SK-N-SH treated with all-trans-retinoic acid at 6 μM for 48 hours (cell line): ENCODE results near the gene KLK6.

Experiments
- ESRRG ChIP-seq: fragments of 250-450 bp; sonication (Bioruptor Pico); IDR thresholded peaks from 2 replicates; pipeline ENCODE4 v1.6.1; 2021; ENCODE audit warnings: mild to moderate bottlenecking
- GLIS3 ChIP-seq: fragments of 250-450 bp; sonication (Bioruptor Pico); IDR thresholded peaks from 2 replicates; pipeline ENCODE4 v1.5.0; 2020; ENCODE audit warnings: mild to moderate bottlenecking, moderate library complexity
- PATZ1 ChIP-seq: fragments of 250-450 bp; sonication (Bioruptor Pico); IDR thresholded peaks from 2 replicates; pipeline ENCODE4 v1.8.0; 2020; ENCODE audit warnings: mild to moderate bottlenecking, moderate library complexity, borderline replicate concordance
- POU6F1 ChIP-seq: fragments of 250-450 bp; sonication (Bioruptor Pico); IDR thresholded peaks from 2 replicates; pipeline ENCODE4 v1.8.0; 2021; ENCODE audit warnings: low read depth, mild to moderate bottlenecking, moderate library complexity, borderline replicate concordance
- RARB ChIP-seq: fragments of 250-450 bp; sonication (Bioruptor Pico); IDR thresholded peaks from 2 replicates; pipeline ENCODE4 v1.8.0; 2021; ENCODE audit warnings: mild to moderate bottlenecking, moderate library complexity
- ZNF70 ChIP-seq: fragments of 450-650 bp; formaldehyde crosslinking; IDR thresholded peaks from 2 replicates; pipeline ENCODE4 v1.5.0; 2020; ENCODE audit warnings: mild to moderate bottlenecking, moderate library complexity
- TF ChIP-seq, protein P1 (sequence below): fragments of 250-450 bp; sonication (Bioruptor Pico); IDR thresholded peaks from 2 replicates; pipeline ENCODE4 v1.5.0; 2020; ENCODE audit warnings: mild to moderate bottlenecking, moderate library complexity

- TF ChIP-seq, protein P1, sequence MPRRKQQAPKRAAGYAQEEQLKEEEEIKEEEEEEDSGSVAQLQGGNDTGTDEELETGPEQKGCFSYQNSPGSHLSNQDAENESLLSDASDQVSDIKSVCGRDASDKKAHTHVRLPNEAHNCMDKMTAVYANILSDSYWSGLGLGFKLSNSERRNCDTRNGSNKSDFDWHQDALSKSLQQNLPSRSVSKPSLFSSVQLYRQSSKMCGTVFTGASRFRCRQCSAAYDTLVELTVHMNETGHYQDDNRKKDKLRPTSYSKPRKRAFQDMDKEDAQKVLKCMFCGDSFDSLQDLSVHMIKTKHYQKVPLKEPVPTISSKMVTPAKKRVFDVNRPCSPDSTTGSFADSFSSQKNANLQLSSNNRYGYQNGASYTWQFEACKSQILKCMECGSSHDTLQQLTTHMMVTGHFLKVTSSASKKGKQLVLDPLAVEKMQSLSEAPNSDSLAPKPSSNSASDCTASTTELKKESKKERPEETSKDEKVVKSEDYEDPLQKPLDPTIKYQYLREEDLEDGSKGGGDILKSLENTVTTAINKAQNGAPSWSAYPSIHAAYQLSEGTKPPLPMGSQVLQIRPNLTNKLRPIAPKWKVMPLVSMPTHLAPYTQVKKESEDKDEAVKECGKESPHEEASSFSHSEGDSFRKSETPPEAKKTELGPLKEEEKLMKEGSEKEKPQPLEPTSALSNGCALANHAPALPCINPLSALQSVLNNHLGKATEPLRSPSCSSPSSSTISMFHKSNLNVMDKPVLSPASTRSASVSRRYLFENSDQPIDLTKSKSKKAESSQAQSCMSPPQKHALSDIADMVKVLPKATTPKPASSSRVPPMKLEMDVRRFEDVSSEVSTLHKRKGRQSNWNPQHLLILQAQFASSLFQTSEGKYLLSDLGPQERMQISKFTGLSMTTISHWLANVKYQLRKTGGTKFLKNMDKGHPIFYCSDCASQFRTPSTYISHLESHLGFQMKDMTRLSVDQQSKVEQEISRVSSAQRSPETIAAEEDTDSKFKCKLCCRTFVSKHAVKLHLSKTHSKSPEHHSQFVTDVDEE = no peak
- TF ChIP-seq GLIS3 (no peak), ZNF70 (CRISPR knock-in tag) (no peak), POU6F1 (no peak), ESRRG (CRISPR knock-in tag) (no peak), PATZ1 (CRISPR knock-in tag) (no peak), RARB (CRISPR knock-in tag) (no peak)
These were observed 58.7 kb downstream of the KLK6 start for GRCh38 chr19:50910722-50911121.
